WI38 (cell line): ENCODE results near the gene CCDC91.

Experiments used
- H3K4me3 ChIP-seq: 2 replicates; pipeline ENCODE4 v1.5.1; 2011; ENCODE audit warnings: low read depth, mild to moderate bottlenecking, control low read depth, low read length
- TF ChIP-seq, protein P1 (sequence below): IDR thresholded peaks from 2 replicates; pipeline ENCODE4 v1.5.1; 2012; ENCODE audit warnings: low read depth, mild to moderate bottlenecking, control low read depth, low read length

CCDC91 gene

DNA sequence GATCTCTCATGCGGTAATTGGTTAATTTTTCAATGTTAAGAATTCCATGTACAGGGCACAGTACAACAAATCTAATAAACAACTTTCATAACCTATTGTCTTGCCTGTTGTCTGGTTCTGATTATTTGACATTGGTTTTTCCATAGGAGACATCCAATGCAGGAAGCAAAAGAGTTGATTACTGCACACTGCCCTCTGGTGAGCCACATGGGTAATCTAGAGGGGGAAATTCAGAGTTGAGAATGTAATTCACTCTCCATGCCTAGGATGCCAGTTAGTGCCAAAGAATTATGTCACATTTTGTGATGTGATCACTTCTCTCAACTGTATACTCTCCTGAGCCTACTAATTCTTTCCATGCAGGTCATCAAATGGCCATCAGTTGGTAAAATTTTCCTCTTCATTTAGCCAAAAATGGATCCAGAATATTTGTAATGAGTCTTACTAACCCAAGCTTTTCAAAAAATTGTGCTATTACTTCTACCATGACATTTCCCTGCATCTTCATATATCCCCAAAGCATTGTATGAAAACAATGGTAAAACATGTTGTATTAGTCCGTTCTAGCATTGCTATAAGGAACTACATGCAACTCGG lies 17.7 kb upstream of the CCDC91 start:
- TF ChIP-seq, protein P1, sequence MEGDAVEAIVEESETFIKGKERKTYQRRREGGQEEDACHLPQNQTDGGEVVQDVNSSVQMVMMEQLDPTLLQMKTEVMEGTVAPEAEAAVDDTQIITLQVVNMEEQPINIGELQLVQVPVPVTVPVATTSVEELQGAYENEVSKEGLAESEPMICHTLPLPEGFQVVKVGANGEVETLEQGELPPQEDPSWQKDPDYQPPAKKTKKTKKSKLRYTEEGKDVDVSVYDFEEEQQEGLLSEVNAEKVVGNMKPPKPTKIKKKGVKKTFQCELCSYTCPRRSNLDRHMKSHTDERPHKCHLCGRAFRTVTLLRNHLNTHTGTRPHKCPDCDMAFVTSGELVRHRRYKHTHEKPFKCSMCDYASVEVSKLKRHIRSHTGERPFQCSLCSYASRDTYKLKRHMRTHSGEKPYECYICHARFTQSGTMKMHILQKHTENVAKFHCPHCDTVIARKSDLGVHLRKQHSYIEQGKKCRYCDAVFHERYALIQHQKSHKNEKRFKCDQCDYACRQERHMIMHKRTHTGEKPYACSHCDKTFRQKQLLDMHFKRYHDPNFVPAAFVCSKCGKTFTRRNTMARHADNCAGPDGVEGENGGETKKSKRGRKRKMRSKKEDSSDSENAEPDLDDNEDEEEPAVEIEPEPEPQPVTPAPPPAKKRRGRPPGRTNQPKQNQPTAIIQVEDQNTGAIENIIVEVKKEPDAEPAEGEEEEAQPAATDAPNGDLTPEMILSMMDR = peak; percentile 51; the same call in 1 of the 2 replicates

DNA sequence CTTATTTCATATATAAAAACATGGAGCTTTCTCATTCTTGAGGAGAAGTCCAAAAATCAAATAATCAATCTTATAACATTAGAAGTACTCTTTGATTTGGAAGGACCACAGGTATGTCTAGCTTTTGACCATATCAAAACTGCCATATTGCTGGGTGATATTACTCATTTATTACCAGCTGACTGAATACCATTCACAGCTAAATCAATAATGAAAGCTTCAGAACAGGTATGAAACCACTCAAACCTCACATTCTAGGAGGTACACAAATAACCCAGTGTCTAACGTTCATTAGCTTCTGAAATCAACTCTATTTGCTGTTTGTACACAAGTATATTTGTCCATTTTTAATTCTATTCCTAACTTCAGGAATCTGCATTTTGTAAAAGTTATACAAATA lies 16.8 kb upstream of the CCDC91 start:
- TF ChIP-seq, protein P1 = no peak
- no peak overlapping the region for H3K4me3 ChIP-seq

More for the DNA sequence above, 17.7 kb upstream of the CCDC91 start:
- H3K4me3 ChIP-seq = no peak overlapping the region

DNA sequence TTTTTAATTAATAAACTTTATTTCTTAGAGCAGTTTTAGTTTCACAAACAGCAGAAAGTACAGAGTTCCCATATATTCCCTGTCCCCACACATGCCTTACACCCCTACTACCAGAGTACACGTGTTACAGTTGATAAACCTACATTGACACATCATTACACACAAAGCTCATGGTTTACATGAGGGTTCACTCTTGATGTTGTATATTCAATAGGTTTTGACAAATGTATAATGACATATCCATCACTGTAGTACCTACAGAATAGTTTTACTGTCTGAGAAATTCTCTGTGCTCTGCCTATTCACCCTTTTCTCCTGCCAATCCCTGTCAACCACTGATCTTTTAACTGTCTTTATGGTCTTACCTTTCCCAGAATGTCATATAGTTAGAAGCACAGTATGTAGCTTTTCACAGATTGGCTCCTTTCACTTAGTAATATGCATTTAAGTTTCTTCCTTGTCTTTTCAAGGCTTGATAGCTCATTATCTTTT lies 15.1 kb upstream of the CCDC91 start:
- TF ChIP-seq, protein P1 = no peak
- H3K4me3 ChIP-seq = no peak overlapping the region

DNA sequence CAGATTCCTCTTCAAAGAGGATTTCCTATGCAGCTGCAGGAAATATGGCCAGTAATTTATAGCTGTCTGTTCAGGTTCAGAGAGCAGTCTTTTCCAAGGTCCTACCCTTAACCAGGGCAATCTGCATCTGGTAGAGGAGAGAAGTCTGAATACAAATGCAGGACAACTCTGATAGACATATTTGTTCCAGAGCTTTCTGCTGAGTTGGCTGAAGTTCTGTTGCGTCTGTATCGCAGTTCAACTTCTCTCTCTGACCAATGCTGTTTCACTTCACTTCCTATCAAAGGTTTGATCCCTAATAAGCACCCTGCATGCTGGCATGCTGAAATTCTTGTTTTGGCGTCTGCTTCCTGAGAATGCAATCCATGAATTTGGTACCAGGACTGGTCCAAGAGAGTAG lies 14.0 kb upstream of the CCDC91 start:
- TF ChIP-seq, protein P1 = no peak
- H3K4me3 ChIP-seq = no peak overlapping the region

DNA sequence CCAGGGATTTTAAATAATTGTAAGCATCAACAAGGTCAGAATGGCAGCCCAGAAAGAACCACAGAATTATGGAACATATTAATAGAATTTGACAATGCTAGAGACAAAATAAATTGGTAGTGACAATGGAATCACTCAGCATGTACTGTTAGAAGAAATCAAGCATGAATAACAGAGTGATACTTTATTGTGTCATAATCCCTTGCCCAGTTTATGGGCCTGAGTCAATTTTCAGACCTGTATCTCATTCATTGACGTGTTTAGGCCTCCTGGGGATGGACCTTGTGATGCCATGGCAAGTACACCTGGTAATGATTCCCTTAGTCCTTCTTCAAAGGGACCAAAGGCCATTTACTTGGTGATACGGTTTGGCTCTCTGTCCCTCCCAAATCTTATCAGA lies 12.8 kb upstream of the CCDC91 start:
- no peak overlapping the region for H3K4me3 ChIP-seq
- TF ChIP-seq, protein P1 = no peak

DNA sequence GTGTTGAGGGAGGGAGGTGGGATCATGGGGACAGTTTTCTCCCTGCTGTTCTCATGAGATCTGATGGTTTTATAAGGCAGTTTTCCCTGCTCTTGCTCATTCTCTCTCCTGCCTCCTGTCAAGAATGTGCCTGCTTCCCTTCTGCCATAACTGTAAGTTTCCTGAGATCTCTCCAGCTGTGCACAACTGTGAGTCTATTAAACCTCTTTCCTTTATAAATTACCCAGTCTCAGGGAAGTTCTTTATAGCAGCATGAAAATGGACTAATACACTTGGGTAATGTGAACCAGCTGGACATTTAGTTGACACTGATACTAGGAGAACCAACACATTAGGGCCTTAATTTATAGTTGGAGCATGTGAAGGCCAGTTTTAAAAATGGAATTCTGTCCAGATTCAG lies 12.4 kb upstream of the CCDC91 start:
- TF ChIP-seq, protein P1 = no peak
- H3K4me3 ChIP-seq = no peak overlapping the region

DNA sequence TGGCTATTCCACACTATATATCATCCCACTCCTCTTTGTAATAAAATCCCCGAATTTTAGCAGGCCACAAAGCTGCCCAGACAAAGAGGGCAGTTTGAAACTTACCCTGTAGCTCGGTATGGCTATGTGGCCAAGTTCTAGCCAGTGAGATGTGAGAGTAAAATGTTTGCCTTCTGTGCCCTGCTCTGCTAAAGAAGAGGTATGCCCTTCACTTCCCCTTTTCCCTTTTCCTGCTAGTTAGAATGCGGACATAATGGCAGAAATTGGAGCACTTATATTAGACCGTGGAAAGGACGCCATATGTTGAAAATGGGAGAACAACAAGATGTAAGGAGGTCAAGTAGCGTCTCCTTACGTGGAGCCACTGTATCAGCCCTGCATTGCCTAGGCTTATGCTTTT lies 11.5 kb upstream of the CCDC91 start:
- TF ChIP-seq, protein P1 = no peak

More for the DNA sequence above, 11.5 kb upstream of the CCDC91 start:
- no peak overlapping the region for H3K4me3 ChIP-seq
